ENCODE data around the gene SEPTIN12.

SEPTIN12 gene

DNA sequence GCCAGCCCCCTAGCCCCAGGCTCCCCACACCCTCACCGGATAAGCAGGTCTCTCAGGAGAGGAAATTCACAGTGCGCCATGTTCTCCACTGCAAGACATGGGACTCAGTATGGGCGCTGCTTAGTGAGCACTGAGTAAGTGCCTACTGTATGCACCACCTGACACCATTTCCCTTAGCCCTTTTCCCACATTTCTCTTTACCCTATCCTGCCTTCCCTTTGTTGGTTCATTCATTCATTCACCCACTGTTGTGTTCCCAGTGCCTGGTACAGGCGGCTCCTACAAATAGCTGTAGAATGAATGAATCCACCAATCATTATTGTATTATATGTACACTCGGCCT is 10.1 kb downstream of the SEPTIN12 start:
- Histone ChIP-seq H3K9ac (ENCODE audit: low read depth, low read length) (no peak overlapping the region), H3K4me3 (ENCODE audit: low read length) (no peak overlapping the region), H3K9me3 (replicated peaks; ENCODE audit: low read length) (no peaks in the 10 kb centered on the region), H3K4me1 (ENCODE audit: control insufficient read depth, insufficient read depth, low read length) (no peaks in the 10 kb centered on the region), H3K36me3 (ENCODE audit: insufficient read depth, low read length) (no peaks in the 10 kb centered on the region), H3K27me3 (ENCODE audit: control insufficient read depth, insufficient read depth, low read length) (peaks cover 2% of the 10 kb centered on the region), H3K4me2 (ENCODE audit: low read length) (no peak overlapping the region)

DNA sequence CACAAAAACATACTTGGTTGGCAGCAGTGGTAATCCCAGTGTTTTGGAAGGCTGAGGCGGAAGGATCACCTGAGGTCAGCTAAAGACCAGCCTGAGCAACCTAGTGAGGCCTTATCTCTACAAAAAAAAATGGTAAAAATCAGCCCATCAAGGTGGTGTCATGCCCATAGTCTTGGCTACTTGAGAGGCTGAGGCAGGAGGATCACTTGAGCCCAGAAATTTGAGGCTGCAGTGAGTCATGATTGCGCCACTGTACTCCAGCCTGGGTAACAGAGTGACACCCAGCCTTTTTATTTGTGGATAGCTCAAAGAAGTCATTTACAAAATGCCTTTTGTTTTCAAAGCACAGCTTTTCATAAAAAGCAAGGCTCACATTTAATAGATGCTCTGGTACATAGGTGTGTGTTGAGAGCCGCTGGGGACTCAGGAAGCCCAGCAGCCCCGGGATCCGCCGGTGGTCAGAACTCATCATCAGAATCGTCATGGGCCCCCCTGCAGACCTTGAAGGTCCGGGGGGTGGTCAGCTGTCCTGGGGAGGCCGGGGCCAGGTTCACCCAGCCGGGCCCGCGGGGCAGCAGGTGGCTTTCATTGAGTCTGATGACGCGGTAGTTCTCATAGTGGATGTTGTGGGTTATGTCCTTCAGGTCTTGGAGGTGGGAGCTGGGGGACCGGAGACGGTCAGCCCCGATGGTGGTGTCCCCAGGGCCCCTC is 10.7 kb downstream of the SEPTIN12 start:
- H3K36me3 ChIP-seq (ENCODE audit: insufficient read depth, low read length): no peaks in the 10 kb centered on the region
- H3K27me3 ChIP-seq (ENCODE audit: control insufficient read depth, insufficient read depth, low read length): peaks cover 2% of the 10 kb centered on the region
- H3K9me3 ChIP-seq (replicated peaks; ENCODE audit: low read length): no peaks in the 10 kb centered on the region
- no peak overlapping the region for H3K9ac ChIP-seq (ENCODE audit: low read depth, low read length)
- no peak overlapping the region for H3K4me3 ChIP-seq (ENCODE audit: low read length)
- H3K4me2 ChIP-seq (ENCODE audit: low read length): no peak overlapping the region
- no peaks in the 10 kb centered on the region for H3K4me1 ChIP-seq (ENCODE audit: control insufficient read depth, insufficient read depth, low read length)

DNA sequence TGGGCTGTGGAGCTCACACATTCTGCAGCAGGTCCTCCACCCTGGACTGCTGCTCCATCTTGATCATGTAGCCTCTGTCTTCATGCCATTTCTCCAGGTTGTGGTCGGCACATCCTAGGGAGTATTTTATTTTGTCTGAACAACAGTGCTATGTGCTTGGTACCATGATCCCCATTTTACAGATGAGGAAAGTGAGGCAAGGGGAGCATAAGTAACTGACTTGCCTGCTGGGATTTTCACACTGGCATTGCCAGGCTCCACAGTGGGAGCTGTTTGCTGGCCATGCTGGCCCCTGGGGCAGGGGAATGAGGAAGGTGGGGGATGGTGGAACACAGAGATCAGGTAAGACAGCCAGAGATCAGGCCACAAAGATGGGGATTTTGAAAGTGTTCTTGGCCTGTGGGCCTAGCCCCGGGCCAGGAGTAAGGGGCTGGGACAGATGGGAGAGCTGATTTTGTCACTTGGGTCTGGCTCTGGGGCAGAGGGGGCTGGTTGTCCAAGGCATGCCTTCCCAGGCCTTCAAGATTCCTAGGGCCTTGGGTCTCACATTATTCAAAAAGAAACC is 11.9 kb downstream of the SEPTIN12 start:
- Histone ChIP-seq H3K4me3 (ENCODE audit: low read length) (no peak overlapping the region), H3K27me3 (ENCODE audit: control insufficient read depth, insufficient read depth, low read length) (peaks cover 2% of the 10 kb centered on the region), H3K36me3 (ENCODE audit: insufficient read depth, low read length) (no peaks in the 10 kb centered on the region), H3K9me3 (replicated peaks; ENCODE audit: low read length) (no peaks in the 10 kb centered on the region), H3K9ac (ENCODE audit: low read depth, low read length) (no peak overlapping the region), H3K4me1 (ENCODE audit: control insufficient read depth, insufficient read depth, low read length) (no peaks in the 10 kb centered on the region), H3K4me2 (ENCODE audit: low read length) (no peak overlapping the region)

DNA sequence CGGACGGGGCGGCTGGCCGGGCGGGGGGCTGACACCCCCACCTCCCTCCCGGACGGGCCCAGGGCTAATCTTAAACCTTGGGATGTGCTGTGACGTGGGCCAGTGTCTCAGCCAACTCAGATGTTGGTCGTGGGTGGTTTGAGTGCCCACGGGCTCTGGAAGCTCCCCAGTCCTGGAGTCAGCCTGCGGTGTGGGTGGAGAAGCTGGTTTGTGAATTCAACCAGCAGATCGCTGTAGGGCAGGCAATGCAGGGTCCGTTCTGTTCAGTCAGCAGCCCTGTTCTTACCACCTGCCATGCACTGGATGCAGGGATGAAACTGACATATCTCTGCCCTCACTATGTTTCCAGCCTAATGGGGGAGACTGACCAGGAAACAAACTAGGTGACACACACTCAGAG is 13.1 kb downstream of the SEPTIN12 start:
- no peaks in the 10 kb centered on the region for H3K4me1 ChIP-seq (ENCODE audit: control insufficient read depth, insufficient read depth, low read length)
- no peaks in the 10 kb centered on the region for H3K9me3 ChIP-seq (replicated peaks; ENCODE audit: low read length)
- peaks cover 2% of the 10 kb centered on the region for H3K27me3 ChIP-seq (ENCODE audit: control insufficient read depth, insufficient read depth, low read length)
- H3K4me3 ChIP-seq (ENCODE audit: low read length): no peak overlapping the region
- no peak overlapping the region for H3K4me2 ChIP-seq (ENCODE audit: low read length)
- no peak overlapping the region for H3K9ac ChIP-seq (ENCODE audit: low read depth, low read length)
- no peaks in the 10 kb centered on the region for H3K36me3 ChIP-seq (ENCODE audit: insufficient read depth, low read length)

DNA sequence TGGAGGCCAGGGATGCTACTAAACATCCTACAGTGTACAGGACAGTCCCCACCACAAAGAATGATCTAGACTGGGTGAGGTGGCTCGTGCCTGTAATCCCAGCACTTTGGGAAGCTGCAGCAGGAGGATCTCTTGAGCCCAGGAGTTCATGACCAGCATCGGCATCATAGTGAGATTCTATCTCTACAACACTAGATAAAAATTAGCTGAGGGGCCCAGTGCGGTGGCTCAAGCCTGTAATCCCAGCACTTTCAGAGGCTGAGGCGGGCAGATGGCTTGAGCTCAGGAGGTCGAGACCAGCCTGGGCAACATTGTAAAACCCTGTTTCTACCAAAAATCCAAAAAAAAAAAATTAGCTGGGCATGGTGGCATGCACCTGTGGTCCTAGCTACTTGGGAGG is 15.8 kb downstream of the SEPTIN12 start:
- Histone ChIP-seq H3K27me3 (ENCODE audit: control insufficient read depth, insufficient read depth, low read length) (peaks cover 2% of the 10 kb centered on the region), H3K4me2 (ENCODE audit: low read length) (no peak overlapping the region), H3K9me3 (replicated peaks; ENCODE audit: low read length) (no peaks in the 10 kb centered on the region), H3K9ac (ENCODE audit: low read depth, low read length) (no peak overlapping the region), H3K36me3 (ENCODE audit: insufficient read depth, low read length) (no peaks in the 10 kb centered on the region), H3K4me3 (ENCODE audit: low read length) (no peak overlapping the region), H3K4me1 (ENCODE audit: control insufficient read depth, insufficient read depth, low read length) (peaks cover 8% of the 10 kb centered on the region)

DNA sequence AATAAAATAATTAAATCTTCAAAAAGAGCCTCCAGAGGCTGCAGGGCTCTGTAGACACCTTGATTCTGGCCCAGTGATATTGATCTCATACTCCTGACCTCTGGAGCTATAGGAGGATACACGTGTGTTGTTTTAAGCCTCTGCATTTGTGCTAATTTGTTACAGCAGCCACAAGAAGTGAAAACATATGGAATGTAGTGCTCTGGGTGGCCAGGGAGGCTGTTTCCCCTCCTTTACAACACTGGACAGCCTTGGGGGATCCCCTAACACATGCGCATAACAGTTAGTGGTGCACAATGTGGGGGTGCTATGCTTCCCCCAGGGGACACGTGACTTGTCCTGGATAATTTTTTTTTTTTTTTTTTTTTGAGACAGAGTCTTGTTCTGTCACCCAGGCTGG is 16.5 kb downstream of the SEPTIN12 start:
- H3K9me3 ChIP-seq (replicated peaks; ENCODE audit: low read length): no peaks in the 10 kb centered on the region
- no peak overlapping the region for H3K4me3 ChIP-seq (ENCODE audit: low read length)
- no peak overlapping the region for H3K4me2 ChIP-seq (ENCODE audit: low read length)
- H3K9ac ChIP-seq (ENCODE audit: low read depth, low read length): no peak overlapping the region
- H3K4me1 ChIP-seq (ENCODE audit: control insufficient read depth, insufficient read depth, low read length): peaks cover 8% of the 10 kb centered on the region
- peaks cover 2% of the 10 kb centered on the region for H3K27me3 ChIP-seq (ENCODE audit: control insufficient read depth, insufficient read depth, low read length)
- H3K36me3 ChIP-seq (ENCODE audit: insufficient read depth, low read length): no peaks in the 10 kb centered on the region

DNA sequence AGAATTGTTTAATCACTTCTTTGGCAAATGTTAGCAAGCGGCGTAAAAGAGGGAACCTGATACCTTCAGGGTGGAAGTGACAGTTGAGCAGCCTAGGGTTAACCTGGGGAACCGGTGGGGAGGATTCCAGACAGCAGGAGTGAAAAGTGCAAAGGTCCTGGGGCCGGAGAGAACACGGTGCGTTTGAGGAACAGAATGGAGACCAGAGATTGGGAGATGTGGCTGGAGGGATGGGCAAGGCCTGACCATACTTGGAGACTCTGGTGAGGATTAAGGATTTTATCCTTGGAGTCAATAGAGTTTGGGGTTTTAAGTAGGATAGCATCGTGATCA is 18.9 kb downstream of the SEPTIN12 start:
- Histone ChIP-seq H3K4me1 (ENCODE audit: control insufficient read depth, insufficient read depth, low read length) (peaks cover 18% of the 10 kb centered on the region), H3K9me3 (replicated peaks; ENCODE audit: low read length) (no peaks in the 10 kb centered on the region), H3K27me3 (ENCODE audit: control insufficient read depth, insufficient read depth, low read length) (no peaks in the 10 kb centered on the region), H3K36me3 (ENCODE audit: insufficient read depth, low read length) (peaks cover 9% of the 10 kb centered on the region), H3K9ac (ENCODE audit: low read depth, low read length) (peak overlapping the region; percentile 59), H3K4me2 (ENCODE audit: low read length) (peak overlapping the region; percentile 97), H3K4me3 (ENCODE audit: low read length) (peak overlapping the region; percentile 76)

DNA sequence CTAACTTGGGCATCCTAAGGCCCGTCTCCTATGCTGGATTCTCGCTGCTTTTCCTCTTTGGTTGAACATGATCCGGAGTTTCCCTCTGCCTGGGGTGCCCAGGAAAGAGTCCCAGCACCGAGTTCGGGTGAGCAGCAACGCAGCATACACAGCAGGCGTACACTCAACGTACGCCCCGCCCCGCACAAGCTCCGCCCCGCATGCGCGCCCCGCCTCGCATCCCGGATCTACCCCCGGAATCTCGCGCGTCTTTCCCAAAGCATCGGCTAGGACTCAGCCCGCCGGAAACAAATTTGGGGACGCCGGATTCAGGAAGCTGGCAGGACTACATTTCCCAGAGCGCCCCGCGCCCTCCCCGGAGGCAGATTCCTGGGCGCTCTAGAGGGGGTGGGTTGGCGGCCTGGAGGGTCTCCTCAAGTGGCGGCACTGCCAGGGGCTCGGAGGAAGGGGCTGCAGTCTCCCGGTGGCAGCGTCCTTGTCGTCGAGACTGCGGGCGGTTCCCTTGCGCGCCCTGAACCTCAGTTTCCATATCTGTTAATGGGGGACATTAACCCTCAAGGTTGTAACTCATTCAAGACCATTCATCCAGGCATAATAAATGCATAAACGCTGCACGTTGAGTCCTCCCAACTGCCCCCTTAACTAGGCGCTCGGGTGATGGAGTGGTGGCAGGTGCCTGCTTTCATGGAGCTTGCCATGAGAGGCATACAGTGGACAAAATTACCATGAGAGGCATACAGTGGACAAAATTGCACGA is 19.4 kb downstream of the SEPTIN12 start:
- peak overlapping the region; percentile 76 for H3K4me3 ChIP-seq (ENCODE audit: low read length)
- peak overlapping the region; percentile 97 for H3K4me2 ChIP-seq (ENCODE audit: low read length)
- peaks cover 18% of the 10 kb centered on the region for H3K4me1 ChIP-seq (ENCODE audit: control insufficient read depth, insufficient read depth, low read length)
- no peaks in the 10 kb centered on the region for H3K27me3 ChIP-seq (ENCODE audit: control insufficient read depth, insufficient read depth, low read length)
- H3K9me3 ChIP-seq (replicated peaks; ENCODE audit: low read length): no peaks in the 10 kb centered on the region
- H3K36me3 ChIP-seq (ENCODE audit: insufficient read depth, low read length): peaks cover 14% of the 10 kb centered on the region
- peak overlapping the region; percentile 79 for H3K9ac ChIP-seq (ENCODE audit: low read depth, low read length)

DNA sequence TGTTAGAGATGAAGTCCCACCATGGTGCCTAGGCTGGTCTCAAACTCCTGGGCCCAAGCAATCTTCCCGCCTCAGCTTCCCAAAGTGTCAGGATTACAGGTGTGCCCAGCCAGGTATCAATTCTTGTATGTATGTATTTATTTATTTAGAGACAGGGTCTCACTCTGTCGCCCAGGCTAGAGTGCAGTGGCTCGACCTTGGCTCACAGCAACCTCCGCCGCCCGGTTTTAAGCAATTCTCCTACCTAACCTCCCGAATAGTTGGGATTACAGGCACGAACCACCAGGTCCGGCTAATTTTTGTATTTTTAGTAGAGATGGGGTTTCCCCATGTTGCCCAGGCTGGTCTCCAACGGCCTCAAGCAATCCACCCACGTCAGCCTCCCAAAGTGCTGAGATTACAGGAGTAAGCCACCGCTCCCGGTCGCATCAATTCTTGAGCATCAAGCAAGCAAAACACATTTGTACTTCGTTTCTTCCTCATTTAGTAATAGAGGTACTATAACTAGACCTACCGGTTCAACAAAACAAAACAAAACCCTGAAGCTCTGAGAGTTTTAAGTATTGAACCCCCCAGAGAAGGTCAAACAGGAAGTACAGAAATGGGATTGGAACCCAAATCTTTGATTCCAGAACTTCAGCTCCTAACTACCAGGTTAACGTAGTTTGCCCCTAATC is 20.1 kb downstream of the SEPTIN12 start:
- H3K27me3 ChIP-seq (ENCODE audit: control insufficient read depth, insufficient read depth, low read length): no peaks in the 10 kb centered on the region
- H3K9me3 ChIP-seq (replicated peaks; ENCODE audit: low read length): no peaks in the 10 kb centered on the region
- peaks cover 18% of the 10 kb centered on the region for H3K4me1 ChIP-seq (ENCODE audit: control insufficient read depth, insufficient read depth, low read length)
- peak overlapping the region; percentile 79 for H3K9ac ChIP-seq (ENCODE audit: low read depth, low read length)
- H3K36me3 ChIP-seq (ENCODE audit: insufficient read depth, low read length): peaks cover 19% of the 10 kb centered on the region
- H3K4me2 ChIP-seq (ENCODE audit: low read length): peak overlapping the region; percentile 97
- H3K4me3 ChIP-seq (ENCODE audit: low read length): peak overlapping the region; percentile 76

DNA sequence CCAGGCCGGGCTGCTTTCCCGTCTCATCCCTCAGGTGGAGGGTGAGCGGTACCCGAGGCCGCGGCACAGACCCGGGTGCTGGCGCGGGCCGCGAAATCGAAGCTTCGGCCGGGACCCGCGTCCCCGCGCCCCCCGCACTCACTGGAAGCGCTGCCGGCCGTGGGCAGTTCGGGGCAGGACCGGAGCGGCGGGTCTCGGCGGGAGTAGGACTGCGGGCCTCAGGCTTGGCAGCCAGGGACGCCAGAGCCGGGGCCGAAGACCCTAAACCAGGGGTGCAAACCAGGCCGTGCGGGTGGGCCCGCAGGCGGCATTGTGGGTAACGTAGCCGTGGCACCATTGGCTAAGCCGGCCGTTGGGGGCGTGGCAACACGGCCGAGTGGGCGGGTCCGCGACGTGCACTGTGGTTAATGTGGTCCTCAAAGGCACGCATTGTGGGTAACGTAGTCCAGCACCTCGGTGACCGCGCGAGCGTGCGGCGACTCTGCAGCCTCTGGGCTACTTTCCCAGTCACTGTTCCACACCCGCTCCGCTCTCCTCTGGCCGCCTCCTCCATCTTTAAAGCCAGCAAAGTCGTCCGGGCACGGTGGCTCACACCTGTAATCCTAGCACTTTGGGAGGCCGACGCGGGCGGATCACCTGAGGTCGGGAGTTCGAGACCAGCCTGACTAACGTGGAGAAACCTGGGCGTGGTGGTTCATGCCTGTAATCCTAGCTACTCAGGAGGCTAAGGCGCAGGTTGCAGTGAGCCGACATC is 21.1 kb downstream of the SEPTIN12 start, which contains the start of gene ZNF500:
TSS of gene ZNF500 (minus strand) at position 288 of the 754 bp plus-strand sequence. CDS start 1,184 bp downstream, outside the sequence.
- Histone ChIP-seq H3K4me3 (ENCODE audit: low read length) (peak within 1 kb of the TSS; percentile 97), H3K9ac (ENCODE audit: low read depth, low read length) (peak within 1 kb of the TSS; percentile 98), H3K9me3 (replicated peaks; ENCODE audit: low read length) (no peaks in the 10 kb centered on the region), H3K27me3 (ENCODE audit: control insufficient read depth, insufficient read depth, low read length) (no peaks in the 10 kb centered on the region), H3K4me2 (ENCODE audit: low read length) (peak within 1 kb of the TSS; percentile 97), H3K4me1 (ENCODE audit: control insufficient read depth, insufficient read depth, low read length) (peaks cover 18% of the 10 kb centered on the region), H3K36me3 (ENCODE audit: insufficient read depth, low read length) (peaks cover 26% of the 10 kb centered on the region)
